Naive B cell (primary cell): ENCODE measurements around the gene TSPAN10. TPM values are rescaled to one million over a fixed set of nuclear protein-coding genes. Genes with fewer than 3 reads are reported as not detected.

ENCODE experiments used
- ATAC-seq, 2 donors: fragments of 150-1000 bp; cut with Tn5 transposase; 2 replicates each; pipeline ENCODE4 v1.10.0; 2021; ENCODE audit warnings: low read depth in 2 of 2, mild to moderate bottlenecking in 2 of 2, moderate library complexity in 2 of 2
- DNase-seq: peaks from one replicate; pipeline ENCODE4 v3.0.0; 2022
- H3K27ac Mint-ChIP-seq, 6 donors: one replicate each; pipeline ENCODE4 v1.8.0; 2020 to 2022; ENCODE audit warnings: mild to moderate bottlenecking in 6 of 6, mixed read lengths in 6 of 6, moderate library complexity in 5 of 6, inconsistent platforms in 2 of 6
- H3K27me3 Mint-ChIP-seq, 3 donors: one replicate each; pipeline ENCODE4 v1.8.0; 2021 to 2022; ENCODE audit warnings: mixed read lengths in 3 of 3, mild to moderate bottlenecking in 1 of 3
- H3K36me3 Mint-ChIP-seq, 2 donors: one replicate each; pipeline ENCODE4 v1.8.0; 2020 to 2022; ENCODE audit warnings: mixed read lengths in 2 of 2, inconsistent platforms in 1 of 2, mild to moderate bottlenecking in 1 of 2
- H3K4me1 Mint-ChIP-seq, 3 donors: one replicate each; pipeline ENCODE4 v1.8.0; 2020 to 2022; ENCODE audit warnings: mixed read lengths in 3 of 3, inconsistent platforms in 1 of 3, mild to moderate bottlenecking in 1 of 3, moderate library complexity in 1 of 3
- H3K4me3 Mint-ChIP-seq, 8 donors: one replicate each; pipeline ENCODE4 v1.8.0; 2020 to 2022; ENCODE audit warnings: mild to moderate bottlenecking in 8 of 8, mixed read lengths in 8 of 8, moderate library complexity in 8 of 8, inconsistent platforms in 2 of 8
- H3K9me3 Mint-ChIP-seq, 7 donors: one replicate each; pipeline ENCODE4 v1.8.0; 2020 to 2022; ENCODE audit warnings: mixed read lengths in 7 of 7, mild to moderate bottlenecking in 5 of 7, inconsistent platforms in 2 of 7, moderate library complexity in 1 of 7
- polyA plus RNA-seq, 6 donors: library from polyadenylated mRNA; unstranded; fragments of 300-500 nt; fragmentation: Illumina TruSeq; gene quantifications; one replicate each; pipeline ENCODE4 v1.2.3, GENCODE V29; 2021; ENCODE audit warnings: low read depth in 6 of 6

The TSPAN10 gene
- polyA plus RNA-seq = under 1 TPM in 5 of 6 donors, not detected in 1; 0.34 to 0.92 (median 0.86) TPM

DNA sequence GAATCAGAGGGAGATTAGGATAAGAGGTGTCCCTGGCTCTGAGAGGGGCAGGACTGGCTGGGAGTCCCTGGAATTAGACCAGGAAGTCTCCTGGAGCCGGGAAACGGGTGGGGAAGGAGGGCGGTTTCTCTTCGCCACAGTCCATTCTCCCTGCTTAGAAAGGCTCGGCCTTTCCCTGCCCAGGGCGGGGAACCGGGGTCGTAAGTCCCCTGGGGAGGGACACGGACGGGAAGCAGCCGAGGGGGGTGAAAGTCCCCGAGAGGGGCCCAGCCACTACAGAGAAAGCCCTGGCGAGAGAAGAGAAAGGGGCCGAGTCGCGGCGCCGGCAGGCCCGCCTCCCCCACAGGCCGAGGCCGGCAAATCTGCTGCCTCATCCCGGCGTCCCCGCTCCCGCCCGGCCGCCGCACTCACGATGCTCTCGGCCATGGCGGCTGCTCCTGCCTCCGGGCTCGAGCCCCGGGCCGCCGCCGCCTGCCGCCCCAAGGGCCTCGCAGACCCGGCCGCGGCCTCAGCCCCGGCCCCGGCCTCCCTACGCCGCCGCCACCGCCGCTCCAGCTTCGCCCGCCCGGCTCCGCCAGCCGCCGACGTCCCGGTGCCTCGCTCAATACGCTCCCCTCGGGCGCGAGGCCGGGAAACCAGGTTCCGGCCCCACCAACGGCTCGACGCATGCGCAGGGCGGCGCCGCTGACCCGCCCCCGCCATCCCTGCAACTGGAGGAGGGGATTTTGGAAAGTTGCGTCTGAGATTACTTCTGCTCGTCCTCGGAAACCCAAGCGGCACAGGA is at the start of gene TSPAN10, which contains the start of gene NPLOC4:
Gene TSPAN10 (plus strand): TSS at position 692 of the 784 bp plus-strand sequence. CDS start 5,217 bp downstream, outside the sequence.
Gene NPLOC4 (minus strand): TSS at position 608 of the 784 bp plus-strand sequence. CDS start 182 bp downstream, at position 426.
- Mint-ChIP-seq H3K27ac (peak within 1 kb of the TSS; percentile 73 to 93 (median 84)), H3K4me1 (peaks cover 9 to 26% (median 14%) of the 10 kb centered on the region in 3 donors), H3K9me3 (no peaks in the 10 kb centered on the region), H3K27me3 (no peaks in the 10 kb centered on the region), H3K4me3 (peak within 1 kb of the TSS; percentile 90 to 97 (median 92)), H3K36me3 (no peaks in the 10 kb centered on the region)
- DNase-seq = peak; percentile 76
- ATAC-seq = peak; percentile 85 to 93

DNA sequence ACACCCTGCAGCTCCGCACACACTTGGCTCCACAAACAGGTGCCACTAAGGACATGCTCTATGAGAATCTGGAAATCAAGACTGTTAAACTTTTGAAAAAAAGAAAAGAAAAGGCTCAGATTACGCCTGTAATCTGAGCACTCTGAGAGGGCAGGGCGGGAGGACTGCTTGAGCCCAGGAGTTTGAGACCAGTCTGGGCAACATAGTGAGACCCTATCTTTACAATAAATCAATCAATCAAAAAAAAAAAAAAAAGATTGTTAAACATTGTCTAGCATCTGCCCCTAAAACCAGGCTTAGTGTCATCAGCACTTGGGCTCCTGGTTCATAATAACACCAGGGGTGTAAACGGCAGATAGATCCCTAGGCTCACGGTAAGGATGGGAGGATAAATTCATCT is 47.4 kb upstream of the TSPAN10 start:
- H3K4me1 Mint-ChIP-seq = no peaks in the 10 kb centered on the region
- H3K27ac Mint-ChIP-seq = peak overlapping the region in 1 of 6 donors; percentile 74
- H3K27me3 Mint-ChIP-seq = no peaks in the 10 kb centered on the region
- peaks cover 0 to 8% of the 10 kb centered on the region in 2 donors for H3K36me3 Mint-ChIP-seq
- ATAC-seq = no peak
- H3K4me3 Mint-ChIP-seq = no peak overlapping the region
- H3K9me3 Mint-ChIP-seq = no peaks in the 10 kb centered on the region
- DNase-seq = no peak

DNA sequence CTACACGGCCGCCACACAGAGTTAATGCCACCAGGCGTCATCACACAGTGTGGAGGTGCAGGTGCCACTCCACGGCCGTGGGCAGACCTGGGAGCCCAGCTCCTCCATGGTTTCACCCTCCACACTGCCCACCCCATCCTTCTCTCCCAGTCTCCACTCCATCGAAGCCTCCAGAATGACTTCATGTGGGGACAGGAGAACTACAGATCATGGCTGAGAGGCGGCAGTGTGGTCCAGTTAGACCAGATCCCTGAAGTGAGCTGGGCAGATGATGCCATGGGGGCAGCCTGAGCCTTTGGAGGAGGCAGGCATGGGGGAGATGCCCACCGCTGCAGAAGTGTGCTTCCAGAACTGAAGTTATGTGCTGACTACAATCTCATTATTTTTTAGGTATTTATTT is 46.9 kb upstream of the TSPAN10 start:
- Mint-ChIP-seq H3K4me1 (no peaks in the 10 kb centered on the region), H3K9me3 (no peaks in the 10 kb centered on the region), H3K4me3 (no peak overlapping the region), H3K27me3 (no peaks in the 10 kb centered on the region), H3K27ac (peak overlapping the region in 1 of 6 donors; percentile 74), H3K36me3 (peaks cover 0 to 8% of the 10 kb centered on the region in 2 donors)
- DNase-seq (no peak), ATAC-seq (no peak)

DNA sequence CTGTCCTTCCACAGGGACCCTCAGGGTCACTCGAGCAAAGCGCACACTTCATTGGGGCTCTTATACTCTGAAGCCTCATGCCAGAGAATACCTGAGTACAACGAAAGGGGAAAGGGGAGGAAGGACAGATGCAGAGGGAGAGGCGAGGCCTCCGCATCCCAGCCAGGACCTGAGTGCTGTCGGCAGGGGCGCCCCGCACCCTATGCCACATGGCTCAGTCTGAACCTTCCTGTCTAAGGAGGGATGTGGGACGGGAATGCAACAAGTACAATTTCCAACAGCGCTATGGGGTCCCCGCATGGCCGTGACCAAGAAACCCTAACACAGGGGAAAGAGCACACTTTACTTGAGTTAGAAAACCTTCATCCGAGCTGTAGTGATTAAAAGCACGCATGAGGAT is 45.0 kb upstream of the TSPAN10 start:
- no peak overlapping the region for H3K27ac Mint-ChIP-seq
- no peaks in the 10 kb centered on the region for H3K9me3 Mint-ChIP-seq
- no peaks in the 10 kb centered on the region for H3K27me3 Mint-ChIP-seq
- ATAC-seq (no peak), DNase-seq (no peak)
- H3K4me1 Mint-ChIP-seq = peaks cover 0 to 5% (median 4%) of the 10 kb centered on the region in 3 donors
- peaks cover 0 to 8% of the 10 kb centered on the region in 2 donors for H3K36me3 Mint-ChIP-seq
- no peak overlapping the region for H3K4me3 Mint-ChIP-seq

DNA sequence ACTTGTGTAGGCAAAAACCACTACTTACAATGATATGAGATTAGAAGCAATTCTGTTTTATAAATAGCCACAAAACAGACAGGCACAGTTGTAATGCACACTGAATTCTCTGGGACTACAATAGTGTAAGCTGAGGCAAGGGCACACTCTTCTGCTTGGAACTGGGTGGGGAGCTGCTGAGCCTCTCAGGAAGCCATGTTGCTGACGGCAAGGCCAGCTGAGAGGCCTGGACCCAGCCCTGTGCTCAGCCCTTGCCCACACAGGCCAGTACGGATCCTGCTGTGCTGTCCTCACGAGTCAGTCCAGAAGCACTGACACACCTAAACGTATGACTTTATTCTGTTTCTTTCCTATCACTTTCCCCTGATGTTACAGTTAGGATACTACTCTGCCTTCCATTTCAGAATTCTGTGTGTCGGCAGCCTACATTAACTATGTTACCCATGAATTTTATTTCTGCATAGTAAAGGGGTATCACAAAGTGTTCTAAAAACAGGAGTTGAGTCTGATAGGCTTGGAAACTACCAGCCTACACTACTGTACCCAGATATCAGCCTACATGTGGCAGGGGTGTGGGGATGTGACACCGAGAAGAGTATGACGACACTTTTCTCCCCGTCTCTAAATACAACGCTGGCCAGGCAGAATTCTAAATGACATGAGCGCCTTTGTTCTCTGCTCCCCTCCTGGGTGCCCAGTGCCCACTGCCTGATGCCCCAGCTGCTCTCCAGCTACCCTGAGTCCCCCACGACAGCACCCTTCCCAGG is 43.7 kb upstream of the TSPAN10 start:
- H3K4me1 Mint-ChIP-seq = peaks cover 4 to 18% (median 7%) of the 10 kb centered on the region in 3 donors
- H3K27ac Mint-ChIP-seq = peak overlapping the region in 1 of 6 donors; percentile 36
- DNase-seq (no peak), ATAC-seq (no peak)
- no peaks in the 10 kb centered on the region for H3K9me3 Mint-ChIP-seq
- H3K4me3 Mint-ChIP-seq = no peak overlapping the region
- H3K36me3 Mint-ChIP-seq = peaks cover 0 to 3% of the 10 kb centered on the region in 2 donors
- H3K27me3 Mint-ChIP-seq = no peaks in the 10 kb centered on the region

DNA sequence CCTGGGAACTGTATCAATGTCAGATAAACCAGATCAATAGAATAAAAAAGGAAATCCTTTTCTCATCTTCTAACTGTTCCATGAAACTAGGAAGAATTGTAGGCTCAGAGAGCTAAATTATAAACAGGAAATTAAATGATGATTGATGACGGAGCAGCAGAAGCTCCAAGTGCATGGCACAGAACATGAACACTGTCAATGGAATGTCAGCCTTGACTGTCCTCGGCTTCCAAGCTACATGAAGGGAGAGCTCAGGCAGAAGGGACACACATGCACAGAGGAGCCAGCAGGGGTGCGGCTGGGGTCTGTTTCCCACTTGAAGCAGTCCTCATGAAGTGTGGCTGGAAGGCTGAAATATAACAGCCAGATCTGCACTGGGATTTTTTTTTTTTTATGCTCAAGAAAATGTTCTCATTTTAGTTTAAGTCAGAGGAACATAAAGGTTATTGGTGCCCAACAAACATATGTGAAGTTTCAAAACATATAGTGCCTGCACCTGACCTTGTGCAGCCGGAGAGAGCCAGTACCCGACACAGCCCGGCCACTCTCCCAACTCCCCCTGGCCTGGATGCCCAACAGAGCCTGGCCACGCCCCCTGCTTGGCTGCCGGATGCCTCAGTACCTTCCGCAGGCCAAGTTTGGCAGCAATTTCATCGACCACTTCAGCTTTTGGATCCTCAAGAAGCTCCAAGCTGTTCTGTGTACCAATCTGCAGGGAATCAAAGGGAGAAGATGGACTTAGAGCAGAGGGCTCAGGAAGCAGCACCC is 37.1 kb upstream of the TSPAN10 start:
- H3K27ac Mint-ChIP-seq = peak overlapping the region in 1 of 6 donors; percentile 24
- H3K4me3 Mint-ChIP-seq = peak overlapping the region in 1 of 8 donors; percentile 59
- peaks cover 7 to 12% of the 10 kb centered on the region in 2 donors for H3K36me3 Mint-ChIP-seq
- peaks cover 17 to 51% (median 21%) of the 10 kb centered on the region in 3 donors for H3K4me1 Mint-ChIP-seq
- ATAC-seq (no peak), DNase-seq (no peak)
- no peaks in the 10 kb centered on the region for H3K27me3 Mint-ChIP-seq
- no peaks in the 10 kb centered on the region for H3K9me3 Mint-ChIP-seq

DNA sequence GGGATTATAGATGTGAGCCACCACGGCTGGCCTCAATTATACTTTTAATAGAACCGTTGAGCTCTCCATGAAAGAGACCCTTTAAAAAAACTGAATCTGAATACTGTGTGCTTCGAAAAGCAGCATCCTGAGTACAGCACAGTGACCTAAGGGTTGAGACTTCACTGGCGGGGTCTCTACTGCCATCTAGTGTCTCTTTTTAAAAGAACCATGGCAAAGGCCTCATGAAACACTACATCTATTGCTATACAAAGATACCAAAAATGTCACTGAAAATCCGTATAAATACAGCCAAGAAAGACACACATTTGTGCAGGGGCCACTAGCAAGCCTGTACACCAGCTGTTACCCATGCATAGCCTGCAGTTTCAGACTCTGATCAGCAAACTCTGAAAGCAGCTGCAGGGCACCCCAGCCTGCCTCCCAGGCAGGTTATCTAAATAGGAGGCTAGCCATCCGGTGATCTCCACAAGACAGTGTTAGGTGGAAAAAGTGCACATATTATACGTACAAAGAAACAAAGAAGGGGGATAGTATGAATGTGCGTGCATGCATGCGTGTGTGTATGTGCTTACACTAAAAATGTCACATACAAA is 35.4 kb upstream of the TSPAN10 start:
- H3K9me3 Mint-ChIP-seq = no peaks in the 10 kb centered on the region
- DNase-seq (peak; percentile 58), ATAC-seq (peak; percentile 40 to 52)
- peak overlapping the region in 3 of 6 donors; percentile 6 to 79 (median 47) for H3K27ac Mint-ChIP-seq
- H3K4me1 Mint-ChIP-seq = peaks cover 17 to 48% (median 18%) of the 10 kb centered on the region in 3 donors
- H3K36me3 Mint-ChIP-seq = peaks cover 7 to 18% of the 10 kb centered on the region in 2 donors
- no peaks in the 10 kb centered on the region for H3K27me3 Mint-ChIP-seq
- H3K4me3 Mint-ChIP-seq = peak overlapping the region in 1 of 8 donors; percentile 21

DNA sequence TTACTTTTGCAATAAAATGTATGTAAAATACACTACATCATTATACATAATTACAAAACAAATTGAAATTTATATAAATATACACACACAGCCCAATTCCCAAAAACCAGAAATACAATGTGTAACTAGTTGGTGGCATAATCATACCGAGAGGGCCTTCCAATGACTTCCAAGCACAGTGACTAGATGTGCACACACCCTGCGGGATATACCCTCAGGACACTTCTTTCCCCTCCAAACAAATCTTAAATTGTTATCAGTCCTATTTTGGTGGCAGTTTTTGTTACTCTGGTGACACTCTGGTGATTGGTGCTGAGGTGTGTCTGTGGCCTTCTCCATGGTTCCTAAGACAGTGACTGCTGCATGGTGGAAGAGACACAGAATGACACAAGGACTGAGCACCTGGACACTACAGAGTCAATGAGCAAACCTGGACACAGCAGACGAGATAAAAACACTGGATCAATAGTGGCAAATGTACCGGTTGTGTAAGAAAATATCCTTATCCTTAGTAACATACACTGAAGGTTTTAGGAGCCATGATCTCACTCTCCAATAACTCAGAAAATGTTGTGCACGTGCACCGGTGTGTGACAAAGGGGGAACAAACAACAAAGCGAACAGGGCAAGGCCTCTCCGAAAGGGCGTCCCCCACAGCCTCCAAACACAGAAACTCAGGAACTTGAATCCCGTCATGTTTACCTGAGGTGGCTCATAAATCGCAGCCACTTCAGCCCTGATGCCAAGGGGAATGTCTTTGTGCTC is 33.0 kb upstream of the TSPAN10 start:
- ATAC-seq (no peak), DNase-seq (no peak)
- H3K27ac Mint-ChIP-seq = no peak overlapping the region
- H3K4me3 Mint-ChIP-seq = no peak overlapping the region
- H3K36me3 Mint-ChIP-seq = peaks cover 7 to 22% of the 10 kb centered on the region in 2 donors
- H3K4me1 Mint-ChIP-seq = peaks cover 7 to 25% (median 8%) of the 10 kb centered on the region in 3 donors
- no peaks in the 10 kb centered on the region for H3K9me3 Mint-ChIP-seq
- H3K27me3 Mint-ChIP-seq = no peaks in the 10 kb centered on the region

DNA sequence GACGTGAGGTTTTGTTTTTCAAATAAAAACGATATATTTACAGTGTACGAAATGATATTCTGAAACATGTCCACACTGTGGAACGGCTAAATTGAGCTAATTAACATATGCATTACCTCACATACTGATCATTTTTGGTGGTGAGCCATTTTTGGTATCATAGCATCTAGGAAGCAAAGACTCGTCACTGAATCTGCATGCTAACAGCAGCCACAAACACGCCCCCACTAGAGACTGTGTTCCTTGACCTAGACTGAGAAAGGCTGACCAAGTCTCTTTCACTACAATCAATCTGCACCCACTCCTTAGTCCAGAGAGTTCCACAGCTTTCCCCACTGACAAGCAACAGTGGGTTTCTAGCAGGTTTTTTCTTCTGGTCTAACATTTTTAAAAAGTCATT is 29.6 kb upstream of the TSPAN10 start:
- Mint-ChIP-seq H3K27me3 (no peaks in the 10 kb centered on the region), H3K4me1 (no peaks in the 10 kb centered on the region), H3K4me3 (no peak overlapping the region), H3K36me3 (peaks cover 11 to 23% of the 10 kb centered on the region in 2 donors), H3K9me3 (no peaks in the 10 kb centered on the region), H3K27ac (no peak overlapping the region)
- DNase-seq (no peak), ATAC-seq (no peak)

DNA sequence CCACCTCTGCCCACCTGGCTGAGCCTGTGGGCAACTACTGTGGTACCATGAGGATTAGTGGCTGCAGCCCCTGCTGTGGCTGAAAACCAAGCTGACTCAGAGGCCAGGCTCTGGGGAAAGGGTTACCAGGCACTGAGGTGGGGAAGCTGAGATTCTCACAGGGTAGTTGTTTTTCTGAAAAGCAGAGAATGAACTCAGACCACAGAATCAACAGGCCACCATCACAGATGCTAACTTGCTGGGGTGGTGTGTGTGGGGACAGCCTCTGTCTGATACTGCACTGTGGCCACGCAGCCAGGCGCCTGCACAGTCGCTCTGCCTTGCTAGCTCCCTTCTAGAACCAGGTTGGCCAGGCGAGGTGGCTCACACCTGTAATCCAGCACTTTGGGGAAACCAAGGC is 28.9 kb upstream of the TSPAN10 start:
- H3K4me3 Mint-ChIP-seq = no peak overlapping the region
- H3K4me1 Mint-ChIP-seq = no peaks in the 10 kb centered on the region
- no peak for ATAC-seq
- H3K36me3 Mint-ChIP-seq = peaks cover 13 to 25% of the 10 kb centered on the region in 2 donors
- DNase-seq = no peak
- no peaks in the 10 kb centered on the region for H3K9me3 Mint-ChIP-seq
- H3K27me3 Mint-ChIP-seq = no peaks in the 10 kb centered on the region
- no peak overlapping the region for H3K27ac Mint-ChIP-seq

DNA sequence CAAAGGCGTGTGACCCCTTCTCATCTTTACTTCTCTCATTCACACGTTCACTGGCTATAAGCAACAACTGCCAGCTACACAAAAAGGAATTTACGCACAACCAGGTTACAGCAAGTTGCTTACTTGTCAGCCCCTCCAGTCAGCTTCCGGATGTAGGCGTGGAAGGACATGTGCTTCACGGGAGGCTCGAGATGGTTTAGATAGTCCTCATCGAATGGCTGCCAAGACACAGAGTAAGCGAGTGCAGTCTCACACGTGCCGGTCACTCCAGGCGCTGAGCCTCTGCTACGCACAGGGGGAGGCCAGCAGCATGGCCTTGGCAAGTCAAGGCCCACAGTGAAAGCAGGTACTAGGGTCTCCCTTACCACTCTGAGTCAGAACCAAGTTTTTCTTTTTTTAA is 28.4 kb upstream of the TSPAN10 start:
- Mint-ChIP-seq H3K27ac (no peak overlapping the region), H3K9me3 (no peaks in the 10 kb centered on the region), H3K4me3 (no peak overlapping the region), H3K4me1 (peaks cover 0 to 2% (median 0%) of the 10 kb centered on the region in 3 donors), H3K27me3 (no peaks in the 10 kb centered on the region), H3K36me3 (peaks cover 13 to 25% of the 10 kb centered on the region in 2 donors)
- ATAC-seq (no peak), DNase-seq (no peak)
